GM23338 (cell line): ENCODE data around the gene MRPL23.

Experiments used
- POLR2AphosphoS5 ChIP-seq: IDR thresholded peaks from 2 replicates; pipeline ENCODE4 v1.6.1; 2016; ENCODE audit warnings: antibody characterized with exemption, low read depth
- TF ChIP-seq, protein P1 (sequence below), 2 experiments: fragments of 200-600 bp in 1 of 2; sonication (generic) in 1 of 2; conservative IDR thresholded peaks; 2 replicates each; pipeline versions ENCODE4 v1.5.1 to v1.6.1; 2016 to 2017; ENCODE audit warnings: antibody characterized with exemption in 2 of 2, low read depth in 2 of 2, mild to moderate bottlenecking in 2 of 2, moderate library complexity in 1 of 2
- TF ChIP-seq, protein P2 (sequence below): IDR thresholded peaks from one replicate; pipeline ENCODE4 v1.6.1; 2018; ENCODE audit warnings: antibody characterized with exemption; ENCODE audit not compliant: unreplicated experiment

DNA sequence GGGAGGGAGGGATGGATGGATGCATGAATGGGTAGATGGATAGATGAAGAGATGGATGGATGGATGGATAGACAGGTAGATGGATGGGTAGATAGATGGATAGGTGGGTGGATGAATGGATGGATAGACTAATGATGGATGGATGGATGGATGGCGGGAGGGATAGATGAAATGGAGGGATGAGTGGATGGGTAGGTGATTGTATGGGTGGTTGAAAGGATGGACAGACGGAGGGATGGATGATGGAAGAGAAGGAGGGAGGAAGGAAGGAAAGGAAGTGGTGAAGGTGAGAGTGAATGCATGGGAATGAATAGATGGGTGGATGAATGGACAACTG lies 31.4 kb upstream of the MRPL23 start:
- TF ChIP-seq, protein P1, sequence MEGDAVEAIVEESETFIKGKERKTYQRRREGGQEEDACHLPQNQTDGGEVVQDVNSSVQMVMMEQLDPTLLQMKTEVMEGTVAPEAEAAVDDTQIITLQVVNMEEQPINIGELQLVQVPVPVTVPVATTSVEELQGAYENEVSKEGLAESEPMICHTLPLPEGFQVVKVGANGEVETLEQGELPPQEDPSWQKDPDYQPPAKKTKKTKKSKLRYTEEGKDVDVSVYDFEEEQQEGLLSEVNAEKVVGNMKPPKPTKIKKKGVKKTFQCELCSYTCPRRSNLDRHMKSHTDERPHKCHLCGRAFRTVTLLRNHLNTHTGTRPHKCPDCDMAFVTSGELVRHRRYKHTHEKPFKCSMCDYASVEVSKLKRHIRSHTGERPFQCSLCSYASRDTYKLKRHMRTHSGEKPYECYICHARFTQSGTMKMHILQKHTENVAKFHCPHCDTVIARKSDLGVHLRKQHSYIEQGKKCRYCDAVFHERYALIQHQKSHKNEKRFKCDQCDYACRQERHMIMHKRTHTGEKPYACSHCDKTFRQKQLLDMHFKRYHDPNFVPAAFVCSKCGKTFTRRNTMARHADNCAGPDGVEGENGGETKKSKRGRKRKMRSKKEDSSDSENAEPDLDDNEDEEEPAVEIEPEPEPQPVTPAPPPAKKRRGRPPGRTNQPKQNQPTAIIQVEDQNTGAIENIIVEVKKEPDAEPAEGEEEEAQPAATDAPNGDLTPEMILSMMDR (conservative IDR thresholded peaks at IDR 0.05; ENCODE audit: low read depth in 2 of 2): no peak
- TF ChIP-seq, protein P2, sequence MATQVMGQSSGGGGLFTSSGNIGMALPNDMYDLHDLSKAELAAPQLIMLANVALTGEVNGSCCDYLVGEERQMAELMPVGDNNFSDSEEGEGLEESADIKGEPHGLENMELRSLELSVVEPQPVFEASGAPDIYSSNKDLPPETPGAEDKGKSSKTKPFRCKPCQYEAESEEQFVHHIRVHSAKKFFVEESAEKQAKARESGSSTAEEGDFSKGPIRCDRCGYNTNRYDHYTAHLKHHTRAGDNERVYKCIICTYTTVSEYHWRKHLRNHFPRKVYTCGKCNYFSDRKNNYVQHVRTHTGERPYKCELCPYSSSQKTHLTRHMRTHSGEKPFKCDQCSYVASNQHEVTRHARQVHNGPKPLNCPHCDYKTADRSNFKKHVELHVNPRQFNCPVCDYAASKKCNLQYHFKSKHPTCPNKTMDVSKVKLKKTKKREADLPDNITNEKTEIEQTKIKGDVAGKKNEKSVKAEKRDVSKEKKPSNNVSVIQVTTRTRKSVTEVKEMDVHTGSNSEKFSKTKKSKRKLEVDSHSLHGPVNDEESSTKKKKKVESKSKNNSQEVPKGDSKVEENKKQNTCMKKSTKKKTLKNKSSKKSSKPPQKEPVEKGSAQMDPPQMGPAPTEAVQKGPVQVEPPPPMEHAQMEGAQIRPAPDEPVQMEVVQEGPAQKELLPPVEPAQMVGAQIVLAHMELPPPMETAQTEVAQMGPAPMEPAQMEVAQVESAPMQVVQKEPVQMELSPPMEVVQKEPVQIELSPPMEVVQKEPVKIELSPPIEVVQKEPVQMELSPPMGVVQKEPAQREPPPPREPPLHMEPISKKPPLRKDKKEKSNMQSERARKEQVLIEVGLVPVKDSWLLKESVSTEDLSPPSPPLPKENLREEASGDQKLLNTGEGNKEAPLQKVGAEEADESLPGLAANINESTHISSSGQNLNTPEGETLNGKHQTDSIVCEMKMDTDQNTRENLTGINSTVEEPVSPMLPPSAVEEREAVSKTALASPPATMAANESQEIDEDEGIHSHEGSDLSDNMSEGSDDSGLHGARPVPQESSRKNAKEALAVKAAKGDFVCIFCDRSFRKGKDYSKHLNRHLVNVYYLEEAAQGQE: no peak
- TF ChIP-seq POLR2AphosphoS5: no peak
